Right atrium auricular region (tissue), 2 donors: Measurements from ENCODE around the gene CADM1. TPM values are rescaled to one million over a fixed set of nuclear protein-coding genes. Genes with fewer than 3 reads are reported as not detected.

ENCODE experiments used
- DNase-seq: peaks from one replicate; pipeline ENCODE4 v3.0.0-alpha.2; 2019; ENCODE audit warnings: low spot score
- H3K27ac ChIP-seq, 2 donors: fragments of 200-600 bp; sonication (generic); 1 replicate in 1 of 2; 2 replicates in 1 of 2; pipeline ENCODE4 v1.5.1; 2016 to 2019
- H3K27me3 ChIP-seq, 2 donors: fragments of 200-600 bp; sonication (generic); one replicate each; pipeline versions ENCODE4 v1.5.1 to v1.6.0; 2017 to 2019
- H3K36me3 ChIP-seq: fragments of 200-600 bp; sonication (generic); one replicate; pipeline ENCODE4 v1.5.1; 2016
- H3K4me1 ChIP-seq, 2 donors: fragments of 200-600 bp; sonication (generic); one replicate each; pipeline versions ENCODE4 v1.5.1 to v1.6.0; 2017 to 2019
- H3K4me3 ChIP-seq, 2 donors: fragments of 200-600 bp; sonication (generic); 1 replicate in 1 of 2; 2 replicates in 1 of 2; pipeline ENCODE4 v1.5.1; 2017 to 2019; ENCODE audit warnings: mild to moderate bottlenecking in 1 of 2, moderate library complexity in 1 of 2
- H3K9me3 ChIP-seq, 2 donors: fragments of 200-600 bp; sonication (generic); one replicate each; pipeline ENCODE4 v1.5.1; 2019
- total RNA-seq, 2 donors: library from RNA; depleted of rRNA; stranded (reverse); fragments of >200 nt; gene quantifications; one replicate each; pipeline ENCODE4 v1.1.0, GENCODE V29; 2016
- TF ChIP-seq, protein P1 (sequence below), 2 donors: fragments of 200-600 bp; sonication (generic); IDR thresholded peaks; one replicate each; pipeline ENCODE4 v1.5.1; 2019; ENCODE audit warnings: antibody characterized with exemption in 2 of 2

CADM1 gene
- total RNA-seq, 2 donors from 2014 or later: 19.8 to 33.9 TPM

DNA sequence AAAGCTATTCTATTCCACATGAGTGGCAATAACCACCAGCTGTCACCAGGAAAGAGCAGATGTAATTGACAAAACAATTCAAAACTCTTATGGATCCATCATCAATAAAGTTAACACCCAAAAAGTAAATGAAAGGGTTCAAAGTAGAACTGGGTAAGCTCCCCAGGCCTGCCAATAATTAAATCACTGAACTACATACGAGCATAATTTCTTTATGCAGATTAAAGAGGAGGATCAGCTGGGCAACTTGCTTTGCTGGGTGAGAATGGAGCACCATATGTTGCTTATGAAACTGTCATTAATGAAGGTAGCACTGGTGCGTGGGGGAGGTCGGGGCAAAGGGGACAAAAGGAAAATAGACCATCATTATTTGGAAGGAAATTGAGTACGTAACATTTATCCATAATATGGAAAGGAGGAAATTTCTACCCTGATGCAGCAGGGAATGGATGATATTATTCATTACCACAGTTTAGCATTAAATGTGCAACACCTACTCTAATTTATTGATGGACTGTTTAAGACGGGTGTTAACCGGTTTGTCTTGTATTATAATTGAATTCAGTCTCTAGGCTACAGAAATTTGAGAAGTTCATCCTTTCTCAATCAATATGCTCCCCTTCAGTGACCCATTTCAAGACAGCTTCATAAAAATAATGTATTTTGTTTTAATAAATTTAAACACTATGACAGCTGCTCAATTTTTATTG is 315.9 kb downstream of the CADM1 start:
- TF ChIP-seq, protein P1, sequence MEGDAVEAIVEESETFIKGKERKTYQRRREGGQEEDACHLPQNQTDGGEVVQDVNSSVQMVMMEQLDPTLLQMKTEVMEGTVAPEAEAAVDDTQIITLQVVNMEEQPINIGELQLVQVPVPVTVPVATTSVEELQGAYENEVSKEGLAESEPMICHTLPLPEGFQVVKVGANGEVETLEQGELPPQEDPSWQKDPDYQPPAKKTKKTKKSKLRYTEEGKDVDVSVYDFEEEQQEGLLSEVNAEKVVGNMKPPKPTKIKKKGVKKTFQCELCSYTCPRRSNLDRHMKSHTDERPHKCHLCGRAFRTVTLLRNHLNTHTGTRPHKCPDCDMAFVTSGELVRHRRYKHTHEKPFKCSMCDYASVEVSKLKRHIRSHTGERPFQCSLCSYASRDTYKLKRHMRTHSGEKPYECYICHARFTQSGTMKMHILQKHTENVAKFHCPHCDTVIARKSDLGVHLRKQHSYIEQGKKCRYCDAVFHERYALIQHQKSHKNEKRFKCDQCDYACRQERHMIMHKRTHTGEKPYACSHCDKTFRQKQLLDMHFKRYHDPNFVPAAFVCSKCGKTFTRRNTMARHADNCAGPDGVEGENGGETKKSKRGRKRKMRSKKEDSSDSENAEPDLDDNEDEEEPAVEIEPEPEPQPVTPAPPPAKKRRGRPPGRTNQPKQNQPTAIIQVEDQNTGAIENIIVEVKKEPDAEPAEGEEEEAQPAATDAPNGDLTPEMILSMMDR (IDR thresholded peaks at IDR 0.05): no peak
- H3K27me3 ChIP-seq: no peaks in the 10 kb centered on the region
- DNase-seq: no peak

DNA sequence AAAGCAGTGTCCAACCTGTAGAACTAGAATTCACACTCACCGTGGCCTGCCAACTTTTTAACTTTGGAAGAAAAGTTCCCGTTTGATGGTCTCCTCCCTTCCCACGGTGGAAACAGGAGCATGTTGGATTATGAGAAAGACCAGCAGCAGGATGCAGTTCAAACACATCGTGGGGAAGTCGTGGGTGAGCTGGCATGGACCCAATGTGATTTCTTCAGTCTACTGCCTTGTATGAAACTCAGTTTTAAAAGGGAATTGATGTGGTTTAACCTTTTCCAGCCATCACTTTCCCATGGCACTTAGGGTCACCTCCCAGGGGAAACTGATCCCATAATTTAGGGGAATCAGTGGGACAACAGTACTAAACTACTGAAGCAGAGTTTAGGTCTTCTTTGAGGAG is 318.3 kb downstream of the CADM1 start:
- Histone ChIP-seq H3K36me3 (no peaks in the 10 kb centered on the region), H3K27me3 (no peaks in the 10 kb centered on the region), H3K9me3 (no peaks in the 10 kb centered on the region), H3K4me1 (peaks cover 0 to 12% of the 10 kb centered on the region in 2 donors), H3K4me3 (no peak overlapping the region), H3K27ac (peak overlapping the region; percentile 40 to 60)
- no peak for DNase-seq
- TF ChIP-seq, protein P1 (IDR thresholded peaks at IDR 0.05): no peak

More for the DNA sequence above, 315.9 kb downstream of the CADM1 start:
- no peaks in the 10 kb centered on the region for H3K36me3 ChIP-seq
- no peak overlapping the region for H3K27ac ChIP-seq
- H3K4me1 ChIP-seq: peaks cover 0 to 6% of the 10 kb centered on the region in 2 donors
- H3K4me3 ChIP-seq: no peak overlapping the region
- H3K9me3 ChIP-seq: no peaks in the 10 kb centered on the region

DNA sequence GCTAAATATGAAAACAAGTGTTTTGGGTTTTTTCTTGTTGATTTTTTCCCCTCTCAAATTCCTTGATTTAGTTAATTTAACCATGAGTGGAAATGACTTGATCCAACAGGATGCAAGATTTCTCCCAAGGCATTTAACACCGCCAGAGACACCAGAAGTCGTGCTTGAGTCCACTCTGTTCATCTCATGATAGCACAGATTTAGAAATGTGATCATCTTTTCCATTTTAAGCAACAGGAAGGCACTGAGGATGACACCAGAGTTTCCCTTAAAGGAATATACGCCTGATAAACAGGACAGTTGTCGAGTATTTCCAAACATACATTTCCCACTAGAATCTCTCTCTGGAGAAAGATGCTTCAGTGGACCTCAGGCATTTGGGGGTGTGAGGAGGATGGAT is 318.7 kb downstream of the CADM1 start:
- TF ChIP-seq, protein P1 (IDR thresholded peaks at IDR 0.05): no peak
- Histone ChIP-seq H3K4me3 (no peak overlapping the region), H3K27me3 (no peaks in the 10 kb centered on the region), H3K9me3 (no peaks in the 10 kb centered on the region), H3K36me3 (no peaks in the 10 kb centered on the region), H3K27ac (peak overlapping the region; percentile 40 to 60), H3K4me1 (peaks cover 0 to 12% of the 10 kb centered on the region in 2 donors)
- DNase-seq: no peak

DNA sequence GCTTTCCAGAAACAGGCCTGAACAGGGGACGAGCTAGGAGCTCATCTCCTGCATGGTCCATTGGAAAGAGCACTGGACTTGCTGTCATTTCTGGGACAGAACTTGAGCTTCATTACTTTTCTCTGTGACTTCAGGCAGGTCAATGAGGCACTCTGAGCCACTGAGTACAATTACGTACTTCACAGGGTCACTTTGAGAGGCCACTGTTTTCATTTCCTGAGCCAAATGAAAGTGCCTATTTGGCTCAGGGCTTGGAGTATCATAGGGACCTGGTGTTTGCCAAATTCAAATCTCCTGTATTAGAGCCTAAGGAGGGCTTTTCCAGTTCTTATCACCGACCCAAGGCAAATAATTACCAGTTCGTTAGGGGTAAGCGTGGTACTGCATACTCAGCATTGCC is 319.3 kb downstream of the CADM1 start:
- Histone ChIP-seq H3K4me1 (peaks cover 0 to 12% of the 10 kb centered on the region in 2 donors), H3K27ac (peak overlapping the region; percentile 32 to 60), H3K36me3 (no peaks in the 10 kb centered on the region), H3K4me3 (no peak overlapping the region), H3K27me3 (no peaks in the 10 kb centered on the region), H3K9me3 (no peaks in the 10 kb centered on the region)
- no peak for DNase-seq
- TF ChIP-seq, protein P1 (IDR thresholded peaks at IDR 0.05): no peak

DNA sequence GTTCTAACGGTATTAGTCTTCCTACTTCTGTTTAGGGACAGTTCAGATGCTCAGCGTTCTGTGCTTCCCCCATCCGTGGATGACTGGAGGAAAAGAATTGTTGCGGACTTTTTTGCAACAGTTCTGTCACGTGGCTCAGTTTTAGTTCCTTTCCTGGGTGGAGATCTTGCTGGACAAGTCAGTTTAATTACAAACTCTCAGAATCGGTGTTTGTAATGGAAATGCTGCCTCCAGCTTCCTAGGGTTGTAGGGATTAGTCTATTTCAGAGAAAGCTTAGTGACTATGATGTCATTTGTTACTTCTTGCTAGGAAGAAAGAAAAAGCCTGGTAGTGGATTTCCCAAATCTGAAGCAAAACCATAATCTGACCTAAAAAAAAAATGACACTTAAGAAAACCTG is 320.4 kb downstream of the CADM1 start:
- Histone ChIP-seq H3K27ac (no peak overlapping the region), H3K4me1 (peaks cover 0 to 12% of the 10 kb centered on the region in 2 donors), H3K9me3 (no peaks in the 10 kb centered on the region), H3K4me3 (no peak overlapping the region), H3K36me3 (no peaks in the 10 kb centered on the region), H3K27me3 (no peaks in the 10 kb centered on the region)
- DNase-seq: no peak
- TF ChIP-seq, protein P1 (IDR thresholded peaks at IDR 0.05): no peak

DNA sequence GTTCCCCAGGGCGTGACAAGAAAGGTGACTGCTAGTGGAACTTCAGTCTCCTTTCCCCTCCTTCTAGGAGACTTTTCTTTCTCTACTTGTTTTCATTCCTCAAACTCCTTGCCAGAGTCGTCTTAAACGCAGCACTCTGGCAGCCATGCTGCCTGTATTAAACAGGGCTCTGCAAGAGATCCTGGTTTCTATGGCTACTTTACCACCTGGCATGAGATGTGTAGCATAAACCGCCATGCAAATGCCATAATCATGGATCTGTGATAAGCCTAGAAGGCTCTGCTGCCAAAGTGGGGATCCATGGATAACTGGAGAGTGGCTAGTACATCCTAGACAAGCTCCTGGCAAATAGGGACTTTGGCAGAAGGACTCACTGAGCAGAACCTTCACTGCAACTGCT is 321.1 kb downstream of the CADM1 start:
- TF ChIP-seq, protein P1 (IDR thresholded peaks at IDR 0.05): no peak
- no peak for DNase-seq
- Histone ChIP-seq H3K27me3 (no peaks in the 10 kb centered on the region), H3K4me3 (no peak overlapping the region), H3K4me1 (peaks cover 0 to 12% of the 10 kb centered on the region in 2 donors), H3K36me3 (no peaks in the 10 kb centered on the region), H3K27ac (peak overlapping the region; percentile 44 to 62), H3K9me3 (no peaks in the 10 kb centered on the region)
